Vagina (tissue), 2 donors: ENCODE data around the gene NT5DC4.

ENCODE experiments used
- CTCF ChIP-seq, 3 experiments: fragments of 450-650 bp in 2 of 3; fragments of 200-600 bp in 1 of 3; sonication (generic) in 1 of 3; IDR thresholded peaks; one replicate each; pipeline ENCODE4 v1.5.1; 2017 to 2019; ENCODE audit warnings: antibody characterized with exemption in 3 of 3, mild to moderate bottlenecking in 2 of 3, moderate library complexity in 2 of 3
- POLR2AphosphoS5 ChIP-seq, 2 donors: sonication (generic); formaldehyde crosslinking; IDR thresholded peaks; one replicate each; pipeline ENCODE4 v1.9.0; 2017; ENCODE audit warnings: antibody characterized with exemption in 2 of 2, mild to moderate bottlenecking in 2 of 2, low read depth in 1 of 2; ENCODE audit not compliant: insufficient read depth in 1 of 2

GRCh38 chr2:112783187-112783714 is 62.4 kb downstream of the NT5DC4 start:
- no peak for TF ChIP-seq POLR2AphosphoS5 (IDR thresholded peaks at IDR 0.05; ENCODE audit: insufficient read depth in 1 of 2, low read depth in 1 of 2)
- TF ChIP-seq CTCF (IDR thresholded peaks at IDR 0.05) = no peak
